ENCODE results near the gene MYL11.

DNA sequence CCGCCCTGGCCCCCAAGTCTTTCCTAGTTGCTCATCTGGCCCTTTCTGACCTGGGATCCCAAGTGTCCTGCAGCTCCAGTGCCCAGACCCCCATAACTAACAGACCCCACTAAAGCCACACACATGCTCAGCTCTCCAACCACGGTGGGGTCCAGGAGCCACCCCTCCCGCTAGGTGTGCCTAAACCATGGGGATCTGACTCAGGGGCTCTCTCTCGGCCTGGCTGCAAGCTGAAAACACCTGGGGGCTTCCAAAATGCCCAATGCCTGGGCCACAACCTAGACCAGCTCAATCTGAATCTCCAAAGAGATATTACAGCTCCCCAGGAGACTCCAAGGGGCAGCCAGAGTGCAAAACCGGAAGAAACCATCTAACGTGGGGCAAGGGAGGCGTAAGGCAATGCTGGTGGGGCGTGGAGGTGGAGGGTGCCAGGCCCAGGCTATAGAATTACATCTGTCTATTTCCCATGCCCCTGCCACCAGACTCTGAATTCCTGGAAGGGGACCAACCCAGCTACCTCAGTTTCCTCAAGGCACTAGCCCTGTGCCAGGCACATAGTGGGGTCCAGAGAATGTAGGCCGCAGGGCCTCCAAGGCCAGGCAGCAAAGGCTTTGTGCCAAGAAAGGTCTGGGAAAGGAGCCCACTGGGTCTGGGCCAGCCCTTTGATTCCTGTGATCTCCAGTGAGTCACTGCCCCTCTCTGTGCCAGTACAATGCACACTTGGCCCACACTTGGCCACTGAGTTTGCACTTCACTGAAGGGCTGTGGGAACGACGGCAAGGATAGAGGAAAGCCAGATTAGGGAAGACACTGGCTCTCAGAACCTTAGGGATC, 22.8 kb upstream of the MYL11 start:
- TF ChIP-seq POLR2AphosphoS5 (IDR thresholded peaks at IDR 0.05; ENCODE audit: low read depth, low read length) (no peak), TAF1 (IDR thresholded peaks at IDR 0.05; ENCODE audit: borderline replicate concordance, insufficient read depth, low read length) (no peak)
- TF ChIP-seq, protein P1, sequence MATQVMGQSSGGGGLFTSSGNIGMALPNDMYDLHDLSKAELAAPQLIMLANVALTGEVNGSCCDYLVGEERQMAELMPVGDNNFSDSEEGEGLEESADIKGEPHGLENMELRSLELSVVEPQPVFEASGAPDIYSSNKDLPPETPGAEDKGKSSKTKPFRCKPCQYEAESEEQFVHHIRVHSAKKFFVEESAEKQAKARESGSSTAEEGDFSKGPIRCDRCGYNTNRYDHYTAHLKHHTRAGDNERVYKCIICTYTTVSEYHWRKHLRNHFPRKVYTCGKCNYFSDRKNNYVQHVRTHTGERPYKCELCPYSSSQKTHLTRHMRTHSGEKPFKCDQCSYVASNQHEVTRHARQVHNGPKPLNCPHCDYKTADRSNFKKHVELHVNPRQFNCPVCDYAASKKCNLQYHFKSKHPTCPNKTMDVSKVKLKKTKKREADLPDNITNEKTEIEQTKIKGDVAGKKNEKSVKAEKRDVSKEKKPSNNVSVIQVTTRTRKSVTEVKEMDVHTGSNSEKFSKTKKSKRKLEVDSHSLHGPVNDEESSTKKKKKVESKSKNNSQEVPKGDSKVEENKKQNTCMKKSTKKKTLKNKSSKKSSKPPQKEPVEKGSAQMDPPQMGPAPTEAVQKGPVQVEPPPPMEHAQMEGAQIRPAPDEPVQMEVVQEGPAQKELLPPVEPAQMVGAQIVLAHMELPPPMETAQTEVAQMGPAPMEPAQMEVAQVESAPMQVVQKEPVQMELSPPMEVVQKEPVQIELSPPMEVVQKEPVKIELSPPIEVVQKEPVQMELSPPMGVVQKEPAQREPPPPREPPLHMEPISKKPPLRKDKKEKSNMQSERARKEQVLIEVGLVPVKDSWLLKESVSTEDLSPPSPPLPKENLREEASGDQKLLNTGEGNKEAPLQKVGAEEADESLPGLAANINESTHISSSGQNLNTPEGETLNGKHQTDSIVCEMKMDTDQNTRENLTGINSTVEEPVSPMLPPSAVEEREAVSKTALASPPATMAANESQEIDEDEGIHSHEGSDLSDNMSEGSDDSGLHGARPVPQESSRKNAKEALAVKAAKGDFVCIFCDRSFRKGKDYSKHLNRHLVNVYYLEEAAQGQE (IDR thresholded peaks at IDR 0.05; ENCODE audit: insufficient read depth in 1 of 2, low read depth in 2 of 2, low read length in 2 of 2) = no peak

Data from PFSK-1 (cell line).